ENCODE results near the gene ZFP36. TPM values are rescaled to one million over a fixed set of nuclear protein-coding genes. Genes with fewer than 3 reads are reported as not detected.
A peak's percentile ranks its signal among the peaks of the same experiment; 100 is the strongest.

ZFP36 gene
- total RNA-seq, 2 donors from 2014 or later, result 96.5 to 170 TPM

- peaks cover 6 to 9% of the 10 kb centered on the region in 2 donors for H3K36me3 ChIP-seq
- intact Hi-C loops (cut with DNase I), result no loop called here
- WGBS, result 78% methylated on average over 5 of the region's 5 CpGs
- no peak overlapping the region for H3K27ac ChIP-seq
- H3K4me3 ChIP-seq, result no peak overlapping the region
- H3K27me3 ChIP-seq (replicated peaks; ENCODE audit: insufficient read depth), result no peaks in the 10 kb centered on the region
- no peak for TF ChIP-seq POLR2AphosphoS5 (IDR thresholded peaks at IDR 0.05)
- TF ChIP-seq CTCF (IDR thresholded peaks at IDR 0.05), result no peak
- TF ChIP-seq POLR2A (IDR thresholded peaks at IDR 0.05), result no peak
- no peaks in the 10 kb centered on the region for H3K9me3 ChIP-seq
- H3K4me1 ChIP-seq (replicated peaks), result no peaks in the 10 kb centered on the region
- no peak for DNase-seq (ENCODE audit: low spot score)
Observed at GRCh38 chr19:39363901-39364457, 42.7 kb upstream of the ZFP36 start.

GRCh38 chr19:39365531-39365930, 41.1 kb upstream of the ZFP36 start:
- TF ChIP-seq CTCF (IDR thresholded peaks at IDR 0.05), result no peak
- H3K27ac ChIP-seq, result no peak overlapping the region
- no peaks in the 10 kb centered on the region for H3K4me1 ChIP-seq (replicated peaks)

GRCh38 chr19:39369200-39369599, 37.4 kb upstream of the ZFP36 start:
- H3K36me3 ChIP-seq, result peaks cover 8 to 18% of the 10 kb centered on the region in 2 donors
- 81% methylated on average over 2 of the region's 2 CpGs for WGBS

More at GRCh38 chr19:39365531-39365930, 41.1 kb upstream of the ZFP36 start:
- no peaks in the 10 kb centered on the region for H3K27me3 ChIP-seq (replicated peaks; ENCODE audit: insufficient read depth)
- intact Hi-C loops (cut with DNase I), result no loop called here
- peaks cover 12 to 15% of the 10 kb centered on the region in 2 donors for H3K36me3 ChIP-seq
- 100% methylated on average over 1 of the region's 1 CpG for WGBS
- no peak for DNase-seq (ENCODE audit: low spot score)
- H3K9me3 ChIP-seq, result no peaks in the 10 kb centered on the region
- no peak overlapping the region for H3K4me3 ChIP-seq

GRCh38 chr19:39370735-39371134, 35.9 kb upstream of the ZFP36 start:
- no peak for TF ChIP-seq POLR2A (IDR thresholded peaks at IDR 0.05)
- TF ChIP-seq POLR2AphosphoS5 (IDR thresholded peaks at IDR 0.05), result no peak
- no peak for TF ChIP-seq CTCF (IDR thresholded peaks at IDR 0.05)
- intact Hi-C loops (cut with DNase I), result no loop called here
- Histone ChIP-seq H3K36me3 (peaks cover 10 to 18% of the 10 kb centered on the region in 2 donors), H3K4me3 (no peak overlapping the region), H3K4me1 (replicated peaks) (peaks cover 10% of the 10 kb centered on the region), H3K9me3 (no peaks in the 10 kb centered on the region), H3K27me3 (replicated peaks; ENCODE audit: insufficient read depth) (no peaks in the 10 kb centered on the region), H3K27ac (no peak overlapping the region)
- 79% methylated on average over 5 of the region's 5 CpGs for WGBS
- DNase-seq (ENCODE audit: low spot score), result no peak

More at GRCh38 chr19:39369200-39369599, 37.4 kb upstream of the ZFP36 start:
- Histone ChIP-seq H3K4me1 (replicated peaks) (peaks cover 10% of the 10 kb centered on the region), H3K9me3 (no peaks in the 10 kb centered on the region), H3K27me3 (replicated peaks; ENCODE audit: insufficient read depth) (no peaks in the 10 kb centered on the region), H3K27ac (no peak overlapping the region), H3K4me3 (no peak overlapping the region)
- DNase-seq (ENCODE audit: low spot score), result no peak
- intact Hi-C loops (cut with DNase I), result no loop called here
- TF ChIP-seq CTCF (IDR thresholded peaks at IDR 0.05), result no peak
- TF ChIP-seq POLR2A (IDR thresholded peaks at IDR 0.05), result no peak
- no peak for TF ChIP-seq POLR2AphosphoS5 (IDR thresholded peaks at IDR 0.05)

- Histone ChIP-seq H3K27ac (peak overlapping the region; percentile 80 to 84), H3K9me3 (no peaks in the 10 kb centered on the region), H3K4me3 (no peak overlapping the region), H3K36me3 (peaks cover 15 to 26% of the 10 kb centered on the region in 2 donors), H3K4me1 (replicated peaks) (peaks cover 10% of the 10 kb centered on the region), H3K27me3 (replicated peaks; ENCODE audit: insufficient read depth) (no peaks in the 10 kb centered on the region)
- no peak for TF ChIP-seq POLR2A (IDR thresholded peaks at IDR 0.05)
- TF ChIP-seq CTCF (IDR thresholded peaks at IDR 0.05), result no peak
- TF ChIP-seq POLR2AphosphoS5 (IDR thresholded peaks at IDR 0.05), result peak; percentile 74
- intact Hi-C loops (cut with DNase I), result no loop called here
- 37% methylated on average over 8 of the region's 8 CpGs for WGBS
- DNase-seq (ENCODE audit: low spot score), result peak; percentile 70
Observed at GRCh38 chr19:39372047-39372802, 34.4 kb upstream of the ZFP36 start.

Measured in prostate gland (tissue), 2 donors.